ENCODE measurements around the gene ASMTL. TPM values are rescaled to one million over a fixed set of nuclear protein-coding genes. Genes with fewer than 3 reads are reported as not detected.

The ASMTL gene
- total and polyA plus RNA-seq, 8 donors: 11.2 to 25.9 (median 16.3) TPM

GRCh38 chrX:1390621-1391369, 61.9 kb downstream of the ASMTL start:
- ATAC-seq (no peak), FAIRE-seq (no peak), DNase-seq (peak in 5 of 6 donors; percentile 23 to 61 (median 33))
- Histone ChIP-seq H3K4me1 (peaks cover 5 to 16% (median 11%) of the 10 kb centered on the region in 3 donors), H3K27ac (peak overlapping the region; percentile 92 to 97 (median 94)), H3K27me3 (no peaks in the 10 kb centered on the region), H3K4me3 (peak overlapping the region; percentile 86 to 99 (median 91)), H3K9me3 (no peaks in the 10 kb centered on the region), H3K36me3 (peaks cover 5 to 45% (median 35%) of the 10 kb centered on the region in 3 donors)
- intact Hi-C loops (cut with DNase I): loop anchor here in 1 of 3 donors (10.0 kb wide), 1 partner anchor 54 kb away; no protein-coding TSS in a partner anchor
- 36 to 43% methylated on average over 30 of the region's 30 CpGs for WGBS, 2 donors
- TF ChIP-seq CTCF (IDR thresholded peaks at IDR 0.05): no peak

GRCh38 chrX:1389993-1390285, 62.8 kb downstream of the ASMTL start:
- Histone ChIP-seq H3K27me3 (no peaks in the 10 kb centered on the region), H3K4me1 (peaks cover 5 to 16% (median 11%) of the 10 kb centered on the region in 3 donors), H3K36me3 (peaks cover 5 to 54% (median 42%) of the 10 kb centered on the region in 3 donors), H3K27ac (no peak overlapping the region), H3K4me3 (peak overlapping the region in 1 of 4 donors; percentile 14), H3K9me3 (no peaks in the 10 kb centered on the region)
- ATAC-seq (no peak), DNase-seq (peak in 4 of 6 donors; percentile 9 to 13 (median 11)), FAIRE-seq (no peak)
- intact Hi-C loops (cut with DNase I): loop anchor here in 1 of 3 donors (10.0 kb wide), 1 partner anchor 55 kb away; no protein-coding TSS in a partner anchor
- 86 to 89% methylated on average over 10 of the region's 10 CpGs for WGBS, 2 donors
- TF ChIP-seq CTCF (IDR thresholded peaks at IDR 0.05): no peak

GRCh38 chrX:1389181-1389992, 63.3 kb downstream of the ASMTL start:
- WGBS, 2 donors: 89 to 92% methylated on average over 51 of the region's 51 CpGs
- Histone ChIP-seq H3K27me3 (no peaks in the 10 kb centered on the region), H3K4me3 (no peak overlapping the region), H3K9me3 (no peaks in the 10 kb centered on the region), H3K27ac (no peak overlapping the region), H3K4me1 (peaks cover 5 to 16% (median 11%) of the 10 kb centered on the region in 3 donors), H3K36me3 (peaks cover 5 to 59% (median 44%) of the 10 kb centered on the region in 3 donors)
- intact Hi-C loops (cut with DNase I): no loop called here
- DNase-seq: peak in 4 of 6 donors; percentile 14 to 72 (median 36)
- no peak for ATAC-seq
- FAIRE-seq: no peak
- TF ChIP-seq CTCF (IDR thresholded peaks at IDR 0.05): no peak

- DNase-seq (peak in 3 of 6 donors; percentile 6 to 21 (median 16)), ATAC-seq (no peak), FAIRE-seq (no peak)
- intact Hi-C loops (cut with DNase I): no loop called here
- Histone ChIP-seq H3K27me3 (no peaks in the 10 kb centered on the region), H3K36me3 (peaks cover 5 to 65% (median 44%) of the 10 kb centered on the region in 3 donors), H3K27ac (no peak overlapping the region), H3K4me3 (no peak overlapping the region), H3K4me1 (peaks cover 5 to 16% (median 11%) of the 10 kb centered on the region in 3 donors), H3K9me3 (no peaks in the 10 kb centered on the region)
- TF ChIP-seq CTCF (IDR thresholded peaks at IDR 0.05): no peak
- WGBS, 2 donors: 73 to 83% methylated on average over 4 of the region's 4 CpGs
Measured at GRCh38 chrX:1388651-1389050, 64.1 kb downstream of the ASMTL start.
